ENCODE data around the gene PTCD1. TPM values are rescaled to one million over a fixed set of nuclear protein-coding genes. Genes with fewer than 3 reads are reported as not detected.

The PTCD1 gene
- total and polyA plus RNA-seq, 4 donors: 2.8 to 6.8 (median 3.9) TPM

DNA sequence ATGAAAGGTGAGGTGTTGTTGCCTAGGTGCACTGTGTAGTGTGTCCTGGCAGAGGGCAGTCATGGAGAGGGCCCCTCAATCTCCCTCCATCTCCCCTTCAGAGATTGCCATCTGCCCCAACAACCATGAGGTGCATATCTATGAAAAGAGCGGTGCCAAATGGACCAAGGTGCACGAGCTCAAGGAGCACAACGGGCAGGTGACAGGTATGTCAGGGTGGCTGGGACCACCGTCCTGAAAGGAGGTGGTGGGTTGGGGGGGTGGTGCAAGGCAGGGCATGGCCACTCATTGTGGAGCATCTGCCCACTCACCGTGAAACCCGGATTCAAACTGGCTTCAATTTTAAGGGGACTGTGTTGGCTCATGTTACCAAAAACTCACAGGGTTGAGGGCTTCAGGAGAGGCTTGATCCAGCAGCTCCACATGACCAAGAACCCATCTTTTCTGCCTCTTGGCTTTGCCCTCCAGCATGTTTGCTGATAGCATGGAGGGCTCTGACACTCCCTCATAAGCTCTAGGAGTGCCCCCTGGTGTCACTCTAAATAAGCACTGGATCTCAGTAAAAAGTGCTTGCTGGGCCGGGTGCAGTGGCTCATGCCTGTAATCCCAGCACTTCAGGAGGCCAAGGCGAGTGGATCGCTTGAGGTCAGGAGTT, 51.9 kb downstream of the PTCD1 start:
- no peaks in the 10 kb centered on the region for H3K9me3 ChIP-seq (ENCODE audit: control insufficient read depth in 4 of 4, insufficient read depth in 3 of 4, low read length in 3 of 4)
- 91 to 93% methylated on average over 9 of the region's 9 CpGs for WGBS, 2 donors
- DNase-seq (no peak), ATAC-seq (ENCODE audit: insufficient read depth, low FRiP score) (no peak)
- H3K36me3 ChIP-seq (ENCODE audit: control insufficient read depth in 4 of 4, insufficient read depth in 4 of 4, low read length in 4 of 4): peaks cover 0 to 57% (median 4%) of the 10 kb centered on the region in 4 donors
- TF ChIP-seq, protein P1, sequence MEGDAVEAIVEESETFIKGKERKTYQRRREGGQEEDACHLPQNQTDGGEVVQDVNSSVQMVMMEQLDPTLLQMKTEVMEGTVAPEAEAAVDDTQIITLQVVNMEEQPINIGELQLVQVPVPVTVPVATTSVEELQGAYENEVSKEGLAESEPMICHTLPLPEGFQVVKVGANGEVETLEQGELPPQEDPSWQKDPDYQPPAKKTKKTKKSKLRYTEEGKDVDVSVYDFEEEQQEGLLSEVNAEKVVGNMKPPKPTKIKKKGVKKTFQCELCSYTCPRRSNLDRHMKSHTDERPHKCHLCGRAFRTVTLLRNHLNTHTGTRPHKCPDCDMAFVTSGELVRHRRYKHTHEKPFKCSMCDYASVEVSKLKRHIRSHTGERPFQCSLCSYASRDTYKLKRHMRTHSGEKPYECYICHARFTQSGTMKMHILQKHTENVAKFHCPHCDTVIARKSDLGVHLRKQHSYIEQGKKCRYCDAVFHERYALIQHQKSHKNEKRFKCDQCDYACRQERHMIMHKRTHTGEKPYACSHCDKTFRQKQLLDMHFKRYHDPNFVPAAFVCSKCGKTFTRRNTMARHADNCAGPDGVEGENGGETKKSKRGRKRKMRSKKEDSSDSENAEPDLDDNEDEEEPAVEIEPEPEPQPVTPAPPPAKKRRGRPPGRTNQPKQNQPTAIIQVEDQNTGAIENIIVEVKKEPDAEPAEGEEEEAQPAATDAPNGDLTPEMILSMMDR (IDR thresholded peaks at IDR 0.05; ENCODE audit: control extremely low read depth, extremely low read depth): no peak
- no peaks in the 10 kb centered on the region for H3K27me3 ChIP-seq (ENCODE audit: control insufficient read depth in 3 of 3, insufficient read depth in 3 of 3, low read length in 2 of 3)
- no peak overlapping the region for H3K9ac ChIP-seq (ENCODE audit: insufficient read depth in 1 of 2, low read length in 2 of 2)
- H3K4me1 ChIP-seq (ENCODE audit: control insufficient read depth in 5 of 5, insufficient read depth in 5 of 5, low read length in 5 of 5): peaks cover 0 to 4% (median 0%) of the 10 kb centered on the region in 5 donors
- H3K27ac ChIP-seq (ENCODE audit: low read depth in 1 of 2, low read length in 1 of 2): no peak overlapping the region
- H3K4me3 ChIP-seq: no peak overlapping the region

DNA sequence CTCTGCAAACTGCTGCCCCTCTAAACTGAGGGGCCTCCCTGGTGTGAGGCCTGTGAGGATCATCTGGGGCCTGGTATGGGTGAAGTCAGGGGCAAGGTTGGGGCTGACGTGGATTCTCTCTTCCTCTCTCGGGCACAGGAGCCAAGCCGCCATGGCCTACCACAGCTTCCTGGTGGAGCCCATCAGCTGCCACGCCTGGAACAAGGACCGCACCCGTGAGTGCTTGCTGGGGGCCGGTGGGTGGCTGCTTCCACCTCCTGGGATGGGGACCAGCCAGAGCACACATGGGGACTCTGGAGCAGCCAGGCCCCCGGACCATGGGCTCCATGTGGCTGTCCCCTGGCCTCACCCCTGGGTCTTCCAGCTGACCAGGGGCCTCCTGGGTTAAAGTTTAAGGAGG, 53.0 kb downstream of the PTCD1 start:
- no peak overlapping the region for H3K4me3 ChIP-seq
- peaks cover 0 to 12% (median 0%) of the 10 kb centered on the region in 5 donors for H3K4me1 ChIP-seq (ENCODE audit: control insufficient read depth in 5 of 5, insufficient read depth in 5 of 5, low read length in 5 of 5)
- no peaks in the 10 kb centered on the region for H3K9me3 ChIP-seq (ENCODE audit: control insufficient read depth in 4 of 4, insufficient read depth in 3 of 4, low read length in 3 of 4)
- no peak overlapping the region for H3K9ac ChIP-seq (ENCODE audit: insufficient read depth in 1 of 2, low read length in 2 of 2)
- peaks cover 0 to 56% (median under 1%) of the 10 kb centered on the region in 4 donors for H3K36me3 ChIP-seq (ENCODE audit: control insufficient read depth in 4 of 4, insufficient read depth in 4 of 4, low read length in 4 of 4)
- WGBS, 2 donors: 34 to 73% methylated on average over 7 to 8 of the region's 8 CpGs
- TF ChIP-seq, protein P1 (IDR thresholded peaks at IDR 0.05; ENCODE audit: control extremely low read depth, extremely low read depth): no peak
- ATAC-seq (ENCODE audit: insufficient read depth, low FRiP score): no peak
- no peaks in the 10 kb centered on the region for H3K27me3 ChIP-seq (ENCODE audit: control insufficient read depth in 3 of 3, insufficient read depth in 3 of 3, low read length in 2 of 3)
- no peak overlapping the region for H3K27ac ChIP-seq (ENCODE audit: low read depth in 1 of 2, low read length in 1 of 2)
- no peak for DNase-seq

DNA sequence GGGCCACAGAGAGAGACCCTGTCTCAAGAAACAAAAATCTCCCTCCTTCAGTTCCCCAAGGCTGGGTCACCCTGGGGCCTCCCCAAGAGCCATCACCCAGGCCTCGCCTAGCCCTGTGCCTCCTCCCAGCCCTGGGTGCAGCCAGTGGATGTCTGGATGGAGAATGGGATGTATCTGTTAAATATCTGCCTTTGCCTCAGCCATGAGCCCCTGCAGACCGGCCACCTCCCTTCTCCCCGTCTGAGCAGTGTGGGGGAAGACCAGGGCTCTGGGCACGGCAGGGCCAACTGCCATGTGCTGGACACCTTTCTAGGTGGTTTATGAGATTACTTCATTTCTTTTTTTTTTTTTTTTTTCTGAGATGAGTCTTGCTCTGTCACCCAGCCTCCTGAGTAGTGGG, 54.1 kb downstream of the PTCD1 start:
- DNase-seq (no peak), ATAC-seq (ENCODE audit: insufficient read depth, low FRiP score) (no peak)
- no peak overlapping the region for H3K27ac ChIP-seq (ENCODE audit: low read depth in 1 of 2, low read length in 1 of 2)
- TF ChIP-seq, protein P1 (IDR thresholded peaks at IDR 0.05; ENCODE audit: control extremely low read depth, extremely low read depth): no peak
- H3K9me3 ChIP-seq (ENCODE audit: control insufficient read depth in 4 of 4, insufficient read depth in 3 of 4, low read length in 3 of 4): no peaks in the 10 kb centered on the region
- 77 to 89% methylated on average over 4 of the region's 4 CpGs for WGBS, 2 donors
- no peak overlapping the region for H3K4me3 ChIP-seq
- H3K4me1 ChIP-seq (ENCODE audit: control insufficient read depth in 5 of 5, insufficient read depth in 5 of 5, low read length in 5 of 5): peaks cover 0 to 19% (median 0%) of the 10 kb centered on the region in 5 donors
- H3K27me3 ChIP-seq (ENCODE audit: control insufficient read depth in 3 of 3, insufficient read depth in 3 of 3, low read length in 2 of 3): no peaks in the 10 kb centered on the region
- no peak overlapping the region for H3K9ac ChIP-seq (ENCODE audit: insufficient read depth in 1 of 2, low read length in 2 of 2)
- H3K36me3 ChIP-seq (ENCODE audit: control insufficient read depth in 4 of 4, insufficient read depth in 4 of 4, low read length in 4 of 4): peaks cover 0 to 49% (median under 1%) of the 10 kb centered on the region in 4 donors

Data from lung (tissue), 12 donors.